Activated CD4-positive, alpha-beta T cell treated with anti-CD3 and anti-CD28 coated beads for 24 hours (primary cell): Measurements from ENCODE around the gene ADK.
"Not testable (repeated sequence)": the region's sequence is repeated elsewhere in the genome, so short reads cannot be mapped to it uniquely, and the experiment has no call there.

Experiments used
- DNase-seq, 2 donors: peaks; one replicate each; pipeline ENCODE4 v3.0.0-alpha.2; 2020; ENCODE audit warnings: low read depth in 2 of 2

Gene ADK

GRCh38 chr10:74150990-74151878 lies at the start of gene ADK:
Gene ADK (plus strand): TSS chr10:74151221. CDS start chr10:74151279, 58 bp downstream.
- DNase-seq: peak; percentile 100

- DNase-seq: no peak
These were observed 47.3 kb upstream of the ADK start for GRCh38 chr10:74103560-74104258.

DNA sequence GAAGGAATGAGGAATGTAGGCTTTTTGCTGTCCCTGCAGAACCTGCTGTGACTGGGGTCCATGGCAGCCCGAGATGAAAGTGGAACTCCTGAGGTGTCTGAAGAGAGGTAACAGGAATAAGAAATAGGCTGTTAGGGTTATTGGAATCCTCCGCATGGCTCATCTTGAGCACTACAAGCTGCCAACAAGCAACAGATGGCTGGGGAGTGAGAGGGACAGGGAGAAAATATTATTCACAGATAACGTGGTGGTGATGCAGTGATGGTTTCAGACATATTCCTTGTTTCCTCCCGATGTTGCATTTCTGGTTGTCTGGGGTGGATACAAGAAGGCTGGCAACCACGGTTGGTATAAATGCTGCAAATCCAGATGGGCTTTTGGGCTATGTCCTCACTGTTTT lies 46.5 kb upstream of the ADK start:
- no peak for DNase-seq

DNA sequence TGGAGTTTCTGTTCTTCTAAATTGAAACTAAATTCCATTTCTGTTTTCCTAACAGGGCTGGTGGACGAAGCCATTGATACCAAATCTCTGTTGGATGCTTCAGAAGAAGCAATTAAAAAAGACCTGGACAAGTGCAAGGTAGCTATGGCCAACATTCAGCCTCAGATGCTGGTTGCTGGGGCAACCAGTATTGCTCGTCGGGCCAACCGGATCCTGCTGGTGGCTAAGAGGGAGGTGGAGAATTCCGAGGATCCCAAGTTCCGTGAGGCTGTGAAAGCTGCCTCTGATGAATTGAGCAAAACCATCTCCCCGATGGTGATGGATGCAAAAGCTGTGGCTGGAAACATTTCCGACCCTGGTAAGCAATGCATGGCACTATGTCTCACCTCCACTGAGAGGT lies 46.0 kb upstream of the ADK start:
- DNase-seq: no peak

DNA sequence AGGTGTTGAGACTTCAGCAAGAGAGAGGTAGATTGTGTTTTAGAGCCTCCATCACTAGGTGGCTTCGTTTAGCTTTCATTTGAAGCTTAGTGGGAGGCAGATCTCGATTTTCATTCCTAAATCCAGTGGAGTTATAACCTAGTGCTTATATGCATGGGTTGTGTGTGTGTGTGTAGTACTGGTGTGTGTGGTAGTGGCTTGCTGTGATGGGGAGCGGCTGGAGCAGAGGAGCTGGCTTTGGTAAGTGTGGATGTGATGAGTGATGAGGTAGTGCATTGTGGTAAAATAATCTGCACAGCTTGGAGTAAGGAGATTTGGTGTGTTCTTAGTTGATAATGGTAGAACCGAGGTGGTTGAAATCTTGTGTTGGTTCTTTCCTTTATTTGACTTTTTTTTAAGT lies 43.6 kb upstream of the ADK start:
- DNase-seq: no peak

GRCh38 chr10:74109452-74109851 lies 41.6 kb upstream of the ADK start:
- DNase-seq: no peak

- DNase-seq: no peak
These were observed 40.9 kb upstream of the ADK start for GRCh38 chr10:74110120-74110519.

DNA sequence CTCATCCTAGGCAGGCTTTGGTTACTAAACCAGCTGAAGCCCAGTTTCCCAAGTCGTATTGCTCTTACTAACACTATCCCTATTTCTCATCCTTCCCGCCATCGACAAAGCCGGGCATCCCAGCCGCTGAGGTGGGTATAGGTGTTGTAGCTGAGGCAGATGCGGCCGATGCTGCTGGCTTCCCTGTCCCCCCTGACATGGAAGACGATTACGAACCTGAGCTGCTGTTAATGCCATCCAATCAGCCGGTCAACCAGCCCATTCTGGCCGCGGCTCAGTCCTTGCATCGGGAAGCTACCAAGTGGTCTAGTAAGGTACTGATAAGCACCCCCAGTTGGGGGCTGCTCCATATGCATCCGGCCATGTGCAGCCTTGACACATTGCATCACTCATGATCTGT lies 39.2 kb upstream of the ADK start:
- DNase-seq: no peak

- no peak for DNase-seq
These were observed 37.5 kb upstream of the ADK start for GRCh38 chr10:74113546-74113945.

DNA sequence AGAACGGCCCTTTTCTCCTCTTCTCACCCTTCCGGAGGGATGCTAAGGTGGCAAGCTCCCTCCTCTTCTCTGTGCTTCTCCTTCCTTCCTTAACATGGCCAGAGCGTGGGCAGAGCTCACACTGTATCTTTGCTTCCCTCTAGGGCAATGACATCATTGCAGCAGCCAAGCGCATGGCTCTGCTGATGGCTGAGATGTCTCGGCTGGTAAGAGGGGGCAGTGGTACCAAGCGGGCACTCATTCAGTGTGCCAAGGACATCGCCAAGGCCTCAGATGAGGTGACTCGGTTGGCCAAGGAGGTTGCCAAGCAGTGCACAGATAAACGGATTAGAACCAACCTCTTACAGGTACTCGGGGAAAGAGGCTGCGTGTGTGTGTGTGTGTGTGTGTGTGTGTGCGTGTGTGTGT lies 37.0 kb upstream of the ADK start:
- no peak for DNase-seq

GRCh38 chr10:74117738-74118137 lies 33.3 kb upstream of the ADK start:
- DNase-seq: no peak

DNA sequence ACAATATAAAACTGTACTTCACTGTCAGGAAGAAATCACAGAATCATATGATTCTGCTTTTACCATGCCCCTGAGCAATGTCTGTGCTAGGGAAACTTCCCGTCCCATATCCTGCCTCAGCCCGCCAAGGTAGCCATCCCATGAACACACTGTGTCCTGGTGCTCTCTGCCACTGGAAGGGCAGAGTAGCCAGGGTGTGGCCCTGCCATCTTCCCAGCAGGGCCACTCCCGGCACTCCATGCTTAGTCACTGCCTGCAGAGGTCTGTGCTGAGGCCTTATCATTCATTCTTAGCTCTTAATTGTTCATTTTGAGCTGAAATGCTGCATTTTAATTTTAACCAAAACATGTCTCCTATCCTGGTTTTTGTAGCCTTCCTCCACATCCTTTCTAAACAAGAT lies 32.2 kb upstream of the ADK start:
- DNase-seq: no peak

DNA sequence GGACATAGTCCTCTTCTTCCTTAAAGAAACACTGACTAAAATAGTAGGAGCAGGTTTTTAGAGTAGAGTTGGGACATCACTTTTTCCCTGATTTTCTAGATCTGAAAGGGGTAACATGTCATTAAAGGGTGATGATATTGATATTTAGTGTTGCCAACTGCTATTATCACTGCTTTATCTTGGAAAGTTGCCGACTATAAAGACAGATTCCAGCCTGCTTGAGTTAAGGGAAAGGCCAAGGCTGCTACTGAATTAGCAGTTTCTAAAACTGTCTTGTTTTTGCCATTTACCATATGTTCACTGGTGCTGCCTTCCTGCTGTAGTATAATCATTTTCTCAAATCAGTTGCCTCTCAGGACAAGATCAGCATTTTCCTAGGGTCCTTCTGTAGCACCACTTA lies 30.1 kb upstream of the ADK start:
- DNase-seq: no peak

DNA sequence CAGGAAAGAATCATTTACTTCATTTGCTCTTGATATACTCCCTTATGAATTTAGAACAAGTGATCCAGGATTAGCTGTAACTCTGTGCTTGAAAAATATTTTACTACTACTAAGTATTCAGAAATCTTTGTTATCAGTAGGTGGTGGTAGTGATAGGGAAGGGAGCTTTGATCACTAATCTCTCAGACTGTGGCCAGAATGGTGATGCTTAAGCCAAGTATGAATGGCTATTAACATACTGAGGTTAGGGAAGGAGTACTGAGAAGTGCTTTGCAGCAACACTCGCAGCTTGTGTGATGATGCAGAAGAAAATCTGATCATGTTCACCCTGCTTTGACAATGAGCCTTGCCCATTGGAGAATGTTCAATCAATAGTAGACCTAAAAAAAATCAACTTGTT lies 29.7 kb upstream of the ADK start:
- no peak for DNase-seq

GRCh38 chr10:74122060-74122459 lies 29.0 kb upstream of the ADK start:
- no peak for DNase-seq

GRCh38 chr10:74123081-74123480 lies 27.9 kb upstream of the ADK start:
- DNase-seq: no peak

- no peak for DNase-seq
These were observed 16.8 kb upstream of the ADK start for GRCh38 chr10:74133923-74134820.

DNA sequence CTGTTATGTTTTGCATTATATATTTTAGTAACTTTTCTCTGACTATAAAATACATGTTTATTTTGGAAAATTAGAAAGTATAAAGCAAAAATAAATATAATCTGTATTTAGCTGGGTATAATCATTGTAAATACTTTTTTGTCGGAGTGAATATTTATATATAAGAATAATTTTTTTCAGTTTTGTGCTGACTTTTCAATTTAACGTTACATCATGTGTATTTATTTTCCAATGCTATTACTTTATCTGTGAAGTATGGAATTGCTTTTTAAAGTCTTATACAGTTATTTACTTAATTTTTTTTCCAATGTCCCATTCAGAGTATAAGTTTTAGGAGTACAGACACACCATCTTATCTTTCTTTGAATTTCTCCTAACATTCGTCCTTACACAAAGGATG lies 15.6 kb upstream of the ADK start:
- DNase-seq: no peak

DNA sequence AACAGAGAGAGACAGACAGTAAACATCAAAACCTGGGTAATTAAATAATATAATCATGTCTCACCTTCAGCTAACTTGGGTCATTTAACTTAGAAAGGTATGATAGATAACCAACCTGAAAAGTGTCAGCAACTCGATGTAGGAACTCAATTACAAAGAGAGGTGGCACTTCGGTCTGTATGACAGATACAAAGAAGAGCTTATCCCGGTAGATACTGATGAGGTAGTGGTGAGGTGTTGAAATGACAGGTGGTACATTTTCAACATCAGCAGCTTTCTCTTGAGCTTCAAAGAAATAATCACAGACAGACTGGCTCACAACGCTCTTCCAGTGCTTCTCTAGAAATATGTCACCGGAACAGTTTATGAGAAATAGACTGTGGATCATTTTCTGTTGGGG lies 13.0 kb upstream of the ADK start:
- no peak for DNase-seq

GRCh38 chr10:74138596-74138995 lies 12.4 kb upstream of the ADK start:
- not testable (repeated sequence) for DNase-seq

GRCh38 chr10:74139981-74140380 lies 11.0 kb upstream of the ADK start:
- no peak for DNase-seq

GRCh38 chr10:74140553-74140952 lies 10.5 kb upstream of the ADK start:
- no peak for DNase-seq
